ENCODE data around the gene MTMR3. TPM values are rescaled to one million over a fixed set of nuclear protein-coding genes. Genes with fewer than 3 reads are reported as not detected.

MTMR3 gene
- total RNA-seq, 1 experiment from 2014 or later, result 27.3 TPM

DNA sequence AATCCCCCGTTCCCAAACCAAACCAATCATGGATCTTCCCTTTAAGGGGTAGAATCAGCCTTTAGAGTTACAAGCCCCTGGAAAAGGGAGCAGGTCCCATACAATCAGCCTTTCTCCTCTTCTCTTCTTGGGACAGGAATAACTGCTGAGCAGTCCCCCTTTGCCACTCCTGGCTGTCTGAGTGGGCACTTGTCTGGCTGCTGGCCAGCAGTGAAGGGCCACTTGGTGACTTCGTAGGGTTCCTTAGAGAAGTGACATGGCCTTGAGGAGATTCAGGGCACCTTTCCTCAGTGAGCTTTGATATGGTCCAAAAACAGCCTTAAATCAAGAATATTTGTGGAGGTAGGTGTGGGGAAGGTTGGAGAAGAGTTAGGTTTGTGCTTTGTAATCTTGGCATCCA lies 143.8 kb downstream of the MTMR3 start:
- no peaks in the 10 kb centered on the region for H3K27me3 ChIP-seq (replicated peaks; ENCODE audit: control insufficient read depth, insufficient read depth, low read length)
- H3K4me3 Mint-ChIP-seq (ENCODE audit: unreplicated experiment), result no peak overlapping the region
- H3K4me1 Mint-ChIP-seq (ENCODE audit: low read depth, unreplicated experiment), result peaks cover 6% of the 10 kb centered on the region
- no peaks in the 10 kb centered on the region for H3K9me3 Mint-ChIP-seq (ENCODE audit: unreplicated experiment)
- no peaks in the 10 kb centered on the region for H3K4me1 ChIP-seq
- H3K27me3 Mint-ChIP-seq (ENCODE audit: insufficient read depth, unreplicated experiment), result no peaks in the 10 kb centered on the region
- intact Hi-C loops (cut with micrococcal nuclease; ENCODE audit: unreplicated experiment), result no loop called here
- H3K9me3 ChIP-seq, result no peaks in the 10 kb centered on the region
- TF ChIP-seq, protein P1, sequence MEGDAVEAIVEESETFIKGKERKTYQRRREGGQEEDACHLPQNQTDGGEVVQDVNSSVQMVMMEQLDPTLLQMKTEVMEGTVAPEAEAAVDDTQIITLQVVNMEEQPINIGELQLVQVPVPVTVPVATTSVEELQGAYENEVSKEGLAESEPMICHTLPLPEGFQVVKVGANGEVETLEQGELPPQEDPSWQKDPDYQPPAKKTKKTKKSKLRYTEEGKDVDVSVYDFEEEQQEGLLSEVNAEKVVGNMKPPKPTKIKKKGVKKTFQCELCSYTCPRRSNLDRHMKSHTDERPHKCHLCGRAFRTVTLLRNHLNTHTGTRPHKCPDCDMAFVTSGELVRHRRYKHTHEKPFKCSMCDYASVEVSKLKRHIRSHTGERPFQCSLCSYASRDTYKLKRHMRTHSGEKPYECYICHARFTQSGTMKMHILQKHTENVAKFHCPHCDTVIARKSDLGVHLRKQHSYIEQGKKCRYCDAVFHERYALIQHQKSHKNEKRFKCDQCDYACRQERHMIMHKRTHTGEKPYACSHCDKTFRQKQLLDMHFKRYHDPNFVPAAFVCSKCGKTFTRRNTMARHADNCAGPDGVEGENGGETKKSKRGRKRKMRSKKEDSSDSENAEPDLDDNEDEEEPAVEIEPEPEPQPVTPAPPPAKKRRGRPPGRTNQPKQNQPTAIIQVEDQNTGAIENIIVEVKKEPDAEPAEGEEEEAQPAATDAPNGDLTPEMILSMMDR (IDR thresholded peaks at IDR 0.05; ENCODE audit: insufficient read depth in 1 of 2, low read depth in 1 of 2, low read length in 1 of 2, severe bottlenecking in 1 of 2, unreplicated experiment in 1 of 2), result no peak
- peaks cover 3% of the 10 kb centered on the region for H3K36me3 ChIP-seq (ENCODE audit: control insufficient read depth, insufficient read depth, low read length)
- ChIA-PET POLR2A (no interaction called here), CTCF (no interaction called here)
- DNase-seq, result no peak
- H3K36me3 Mint-ChIP-seq (ENCODE audit: insufficient read depth, unreplicated experiment), result peaks cover 46% of the 10 kb centered on the region
- no TSS peak for BruUV-seq (replicated peaks)
- no peak overlapping the region for H3K4me3 ChIP-seq (ENCODE audit: low read depth, low read length)
- H3K27ac Mint-ChIP-seq (ENCODE audit: unreplicated experiment), result no peak overlapping the region

DNA sequence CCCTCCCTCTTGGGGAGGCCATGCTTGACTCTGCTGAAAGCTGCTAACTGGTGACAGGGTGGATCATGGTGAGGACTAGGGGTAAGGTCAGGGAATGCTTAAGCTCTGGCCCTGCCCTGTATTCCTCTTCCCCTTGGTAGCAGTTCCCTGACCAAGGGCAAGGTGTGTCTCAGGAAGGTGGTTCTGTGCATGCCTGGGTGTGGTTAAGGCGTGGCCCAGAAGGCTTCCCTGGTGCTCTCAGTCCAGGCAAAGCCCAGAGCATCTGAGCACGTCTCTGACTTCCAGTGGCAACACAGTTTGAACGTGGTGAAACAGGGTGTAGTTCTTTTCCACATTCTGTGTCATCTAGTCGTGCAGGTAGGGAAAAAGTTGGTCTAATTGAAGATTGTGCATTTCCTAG lies 144.2 kb downstream of the MTMR3 start:
- Histone ChIP-seq H3K9me3 (no peaks in the 10 kb centered on the region), H3K4me3 (ENCODE audit: low read depth, low read length) (no peak overlapping the region), H3K4me1 (no peaks in the 10 kb centered on the region), H3K27me3 (replicated peaks; ENCODE audit: control insufficient read depth, insufficient read depth, low read length) (no peaks in the 10 kb centered on the region), H3K36me3 (ENCODE audit: control insufficient read depth, insufficient read depth, low read length) (peaks cover 3% of the 10 kb centered on the region)
- Mint-ChIP-seq H3K4me3 (ENCODE audit: unreplicated experiment) (no peak overlapping the region), H3K36me3 (ENCODE audit: insufficient read depth, unreplicated experiment) (peaks cover 42% of the 10 kb centered on the region), H3K27me3 (ENCODE audit: insufficient read depth, unreplicated experiment) (no peaks in the 10 kb centered on the region), H3K4me1 (ENCODE audit: low read depth, unreplicated experiment) (peaks cover 6% of the 10 kb centered on the region), H3K9me3 (ENCODE audit: unreplicated experiment) (no peaks in the 10 kb centered on the region), H3K27ac (ENCODE audit: unreplicated experiment) (no peak overlapping the region)
- POLR2A ChIA-PET, result no interaction called here
- BruUV-seq (replicated peaks), result no TSS peak
- no peak for DNase-seq
- intact Hi-C loops (cut with micrococcal nuclease; ENCODE audit: unreplicated experiment), result no loop called here
- TF ChIP-seq, protein P1 (IDR thresholded peaks at IDR 0.05; ENCODE audit: insufficient read depth in 1 of 2, low read depth in 1 of 2, low read length in 1 of 2, severe bottlenecking in 1 of 2, unreplicated experiment in 1 of 2), result no peak
- CTCF ChIA-PET, result no interaction called here

DNA sequence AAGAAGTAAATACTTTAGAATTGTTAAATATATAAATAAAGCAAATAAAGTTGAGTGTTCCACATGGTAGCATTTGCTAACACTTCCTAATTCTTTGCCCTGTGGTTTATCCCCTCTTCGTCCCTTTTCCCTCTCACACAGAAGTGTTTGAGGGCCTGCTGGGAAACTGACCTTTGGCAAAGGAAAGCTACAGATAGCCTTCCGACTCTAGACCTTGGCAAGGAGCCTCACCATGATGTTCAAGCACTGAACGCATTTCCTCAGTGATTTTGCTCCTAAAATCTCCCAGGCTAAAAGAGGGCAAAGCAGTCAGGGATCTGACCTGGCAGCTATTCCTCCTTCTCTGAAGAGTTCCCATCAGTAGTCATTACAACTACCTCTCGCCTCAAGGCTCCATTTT lies 144.8 kb downstream of the MTMR3 start:
- intact Hi-C loops (cut with micrococcal nuclease; ENCODE audit: unreplicated experiment), result no loop called here
- Mint-ChIP-seq H3K27me3 (ENCODE audit: insufficient read depth, unreplicated experiment) (no peaks in the 10 kb centered on the region), H3K4me1 (ENCODE audit: low read depth, unreplicated experiment) (peaks cover 6% of the 10 kb centered on the region), H3K9me3 (ENCODE audit: unreplicated experiment) (no peaks in the 10 kb centered on the region), H3K27ac (ENCODE audit: unreplicated experiment) (no peak overlapping the region), H3K36me3 (ENCODE audit: insufficient read depth, unreplicated experiment) (peaks cover 39% of the 10 kb centered on the region), H3K4me3 (ENCODE audit: unreplicated experiment) (no peak overlapping the region)
- no TSS peak for BruUV-seq (replicated peaks)
- Histone ChIP-seq H3K9me3 (no peaks in the 10 kb centered on the region), H3K27me3 (replicated peaks; ENCODE audit: control insufficient read depth, insufficient read depth, low read length) (no peaks in the 10 kb centered on the region), H3K4me1 (no peaks in the 10 kb centered on the region), H3K36me3 (ENCODE audit: control insufficient read depth, insufficient read depth, low read length) (peaks cover 3% of the 10 kb centered on the region), H3K4me3 (ENCODE audit: low read depth, low read length) (no peak overlapping the region)
- POLR2A ChIA-PET, result no interaction called here
- DNase-seq, result no peak
- CTCF ChIA-PET, result no interaction called here
- TF ChIP-seq, protein P1 (IDR thresholded peaks at IDR 0.05; ENCODE audit: insufficient read depth in 1 of 2, low read depth in 1 of 2, low read length in 1 of 2, severe bottlenecking in 1 of 2, unreplicated experiment in 1 of 2), result no peak

Data from Caco-2 (cell line).